B cell (primary cell): Measurements from ENCODE around the gene HOXB6.

Experiments
- EZH2 ChIP-seq: IDR thresholded peaks from 2 replicates; pipeline ENCODE4 v1.6.1; 2012; ENCODE audit warnings: borderline replicate concordance, low read depth, mild to moderate bottlenecking, moderate library complexity, low read length; ENCODE audit not compliant: insufficient read depth, poor library complexity, severe bottlenecking
- TF ChIP-seq, protein P1 (sequence below): fragments of 200-600 bp; IDR thresholded peaks from one replicate; pipeline ENCODE4 v1.8.0; 2022; ENCODE audit warnings: antibody characterized with exemption, mild to moderate bottlenecking

DNA sequence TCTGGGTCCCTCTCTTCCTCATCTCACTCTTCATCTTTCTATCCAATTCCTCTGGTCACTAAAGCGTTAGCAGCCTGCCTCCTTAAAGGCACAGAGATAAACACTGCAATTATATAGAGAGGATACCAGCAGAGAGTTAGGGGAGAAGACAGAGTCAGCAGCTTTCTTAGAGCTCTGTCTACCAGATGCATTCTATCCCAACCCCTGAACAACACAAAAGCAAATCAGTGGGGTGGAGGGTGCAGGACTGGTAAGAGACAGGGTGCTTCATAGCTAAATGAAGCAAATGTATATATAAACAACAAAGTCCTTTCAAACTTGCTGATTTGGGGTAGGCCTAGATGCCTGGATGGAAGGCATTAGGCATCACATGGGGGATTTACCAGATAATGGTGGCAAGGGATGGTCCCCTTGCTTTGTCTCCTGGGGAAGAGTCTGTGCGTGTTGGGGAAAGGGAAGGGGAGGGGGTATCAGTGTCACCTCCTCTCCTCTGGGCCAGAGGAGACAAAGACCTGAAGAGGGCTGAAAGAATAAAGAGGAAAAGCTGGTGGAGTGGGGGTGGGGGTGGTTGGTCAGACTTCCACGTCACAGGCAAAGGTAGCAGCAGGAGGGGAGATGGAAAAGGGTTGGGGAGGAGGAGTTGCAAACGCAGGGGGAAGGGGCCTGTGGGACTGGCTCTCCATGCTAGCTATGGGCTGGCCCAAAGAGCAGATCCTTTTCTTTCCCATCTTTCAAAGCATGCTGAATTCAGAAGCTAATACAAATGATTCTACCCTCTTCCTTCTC lies 38.7 kb downstream of the HOXB6 start:
- TF ChIP-seq, protein P1, sequence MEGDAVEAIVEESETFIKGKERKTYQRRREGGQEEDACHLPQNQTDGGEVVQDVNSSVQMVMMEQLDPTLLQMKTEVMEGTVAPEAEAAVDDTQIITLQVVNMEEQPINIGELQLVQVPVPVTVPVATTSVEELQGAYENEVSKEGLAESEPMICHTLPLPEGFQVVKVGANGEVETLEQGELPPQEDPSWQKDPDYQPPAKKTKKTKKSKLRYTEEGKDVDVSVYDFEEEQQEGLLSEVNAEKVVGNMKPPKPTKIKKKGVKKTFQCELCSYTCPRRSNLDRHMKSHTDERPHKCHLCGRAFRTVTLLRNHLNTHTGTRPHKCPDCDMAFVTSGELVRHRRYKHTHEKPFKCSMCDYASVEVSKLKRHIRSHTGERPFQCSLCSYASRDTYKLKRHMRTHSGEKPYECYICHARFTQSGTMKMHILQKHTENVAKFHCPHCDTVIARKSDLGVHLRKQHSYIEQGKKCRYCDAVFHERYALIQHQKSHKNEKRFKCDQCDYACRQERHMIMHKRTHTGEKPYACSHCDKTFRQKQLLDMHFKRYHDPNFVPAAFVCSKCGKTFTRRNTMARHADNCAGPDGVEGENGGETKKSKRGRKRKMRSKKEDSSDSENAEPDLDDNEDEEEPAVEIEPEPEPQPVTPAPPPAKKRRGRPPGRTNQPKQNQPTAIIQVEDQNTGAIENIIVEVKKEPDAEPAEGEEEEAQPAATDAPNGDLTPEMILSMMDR, result no peak
- TF ChIP-seq EZH2, result no peak
